BJ (cell line): Measurements from ENCODE around the gene STXBP2. TPM values are rescaled to one million over a fixed set of nuclear protein-coding genes. Genes with fewer than 3 reads are reported as not detected.

Source experiments
- CTCF ChIA-PET: fragments of 350-600 bp; formaldehyde crosslinking; extraction: SDS; loops from one replicate; lab custom pipeline; 2021; ENCODE audit warnings: antibody characterized with exemption, inconsistent platforms; lab: Yijun Ruan, JAX
- POLR2A ChIA-PET: fragments of 300-600 bp; sonication (Branson Sonifier 250); formaldehyde crosslinking; extraction: SDS; loops from one replicate; lab custom pipeline; 2021; ENCODE audit warnings: antibody characterized with exemption; lab: Charles Lee
- DNase-seq: peaks from one replicate; pipeline ENCODE4 v3.0.0-alpha.2; 2011; ENCODE audit warnings: low read depth
- H3K27me3 ChIP-seq: 2 replicates; pipeline ENCODE4 v1.6.0; 2011; ENCODE audit warnings: low read length; ENCODE audit not compliant: control insufficient read depth, insufficient read depth
- H3K36me3 ChIP-seq: 2 replicates; pipeline ENCODE4 v1.5.1; 2011; ENCODE audit warnings: low read length; ENCODE audit not compliant: control insufficient read depth, insufficient read depth
- H3K4me3 ChIP-seq: 2 replicates; pipeline ENCODE4 v1.5.1; 2011; ENCODE audit warnings: low read depth, mild to moderate bottlenecking, control low read depth, low read length
- polyA plus RNA-seq: library from polyadenylated mRNA; depleted of rRNA; stranded (reverse); fragments of >200 nt; gene quantifications from 2 replicates; pipeline ENCODE4 v1.2.3, GENCODE V29; 2011
- TF ChIP-seq, protein P1 (sequence below): IDR thresholded peaks from 2 replicates; pipeline ENCODE4 v1.5.1; 2011; ENCODE audit warnings: low read depth, mild to moderate bottlenecking, control low read depth, inconsistent platforms, low read length, moderate library complexity; ENCODE audit not compliant: insufficient read depth

STXBP2 gene
- polyA plus RNA-seq, 1 experiment = 39.4 TPM

DNA sequence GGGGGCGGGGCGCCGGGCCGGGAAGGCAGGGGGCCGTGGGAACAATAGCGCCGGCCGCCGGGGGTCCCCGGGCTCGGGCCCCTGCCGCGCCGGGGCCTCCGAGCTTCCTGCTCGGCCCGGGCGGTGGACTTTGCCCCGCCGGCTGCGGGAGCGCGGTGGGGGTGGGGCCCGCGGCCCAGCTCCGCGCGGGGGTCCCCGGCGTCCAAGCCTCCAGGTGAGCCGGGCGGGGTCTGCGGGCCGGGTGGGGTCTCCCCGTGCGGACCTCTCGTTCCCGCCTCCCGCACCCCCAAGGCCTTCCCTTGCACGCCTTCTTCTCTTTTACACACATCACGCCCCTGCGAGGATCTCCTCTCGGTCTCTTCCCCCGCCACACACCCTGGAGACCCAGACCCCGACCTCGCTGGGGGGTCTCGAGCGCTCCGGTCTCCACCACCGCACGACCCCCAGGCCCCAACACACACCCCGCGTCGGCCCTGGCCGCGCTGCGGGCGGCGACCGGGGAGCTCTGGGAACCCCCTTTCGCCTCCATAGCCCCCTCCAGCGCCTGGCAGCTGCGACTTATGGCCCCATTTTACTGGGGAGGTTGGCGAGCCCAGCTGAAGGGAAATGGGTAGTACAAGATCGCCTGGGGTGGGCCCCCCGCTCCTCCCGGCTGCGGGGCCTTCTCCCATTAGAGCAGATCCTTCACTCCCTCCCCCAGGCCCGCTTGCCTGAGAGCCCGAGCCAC lies 40.5 kb upstream of the STXBP2 start:
- no peak overlapping the region for H3K4me3 ChIP-seq
- TF ChIP-seq, protein P1, sequence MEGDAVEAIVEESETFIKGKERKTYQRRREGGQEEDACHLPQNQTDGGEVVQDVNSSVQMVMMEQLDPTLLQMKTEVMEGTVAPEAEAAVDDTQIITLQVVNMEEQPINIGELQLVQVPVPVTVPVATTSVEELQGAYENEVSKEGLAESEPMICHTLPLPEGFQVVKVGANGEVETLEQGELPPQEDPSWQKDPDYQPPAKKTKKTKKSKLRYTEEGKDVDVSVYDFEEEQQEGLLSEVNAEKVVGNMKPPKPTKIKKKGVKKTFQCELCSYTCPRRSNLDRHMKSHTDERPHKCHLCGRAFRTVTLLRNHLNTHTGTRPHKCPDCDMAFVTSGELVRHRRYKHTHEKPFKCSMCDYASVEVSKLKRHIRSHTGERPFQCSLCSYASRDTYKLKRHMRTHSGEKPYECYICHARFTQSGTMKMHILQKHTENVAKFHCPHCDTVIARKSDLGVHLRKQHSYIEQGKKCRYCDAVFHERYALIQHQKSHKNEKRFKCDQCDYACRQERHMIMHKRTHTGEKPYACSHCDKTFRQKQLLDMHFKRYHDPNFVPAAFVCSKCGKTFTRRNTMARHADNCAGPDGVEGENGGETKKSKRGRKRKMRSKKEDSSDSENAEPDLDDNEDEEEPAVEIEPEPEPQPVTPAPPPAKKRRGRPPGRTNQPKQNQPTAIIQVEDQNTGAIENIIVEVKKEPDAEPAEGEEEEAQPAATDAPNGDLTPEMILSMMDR = no peak
- CTCF ChIA-PET = interaction anchor here (1.2 kb wide), 1 partner anchor 203 kb away, joined by 4 read pairs; no protein-coding TSS in a partner anchor
- H3K36me3 ChIP-seq = no peaks in the 10 kb centered on the region
- POLR2A ChIA-PET = no interaction called here
- H3K27me3 ChIP-seq = peaks cover 13% of the 10 kb centered on the region
- DNase-seq = no peak

GRCh38 chr19:7597689-7598088 lies 39.2 kb upstream of the STXBP2 start:
- ChIA-PET POLR2A (no interaction called here), CTCF (interaction anchor here (0.6 to 1.2 kb wide), 3 partner anchors 14 to 202 kb away, joined by 3 to 4 read pairs (median 3); no protein-coding TSS in a partner anchor)
- no peaks in the 10 kb centered on the region for H3K36me3 ChIP-seq
- H3K4me3 ChIP-seq = no peak overlapping the region
- no peak for DNase-seq
- TF ChIP-seq, protein P1 = no peak
- H3K27me3 ChIP-seq = peaks cover 13% of the 10 kb centered on the region

DNA sequence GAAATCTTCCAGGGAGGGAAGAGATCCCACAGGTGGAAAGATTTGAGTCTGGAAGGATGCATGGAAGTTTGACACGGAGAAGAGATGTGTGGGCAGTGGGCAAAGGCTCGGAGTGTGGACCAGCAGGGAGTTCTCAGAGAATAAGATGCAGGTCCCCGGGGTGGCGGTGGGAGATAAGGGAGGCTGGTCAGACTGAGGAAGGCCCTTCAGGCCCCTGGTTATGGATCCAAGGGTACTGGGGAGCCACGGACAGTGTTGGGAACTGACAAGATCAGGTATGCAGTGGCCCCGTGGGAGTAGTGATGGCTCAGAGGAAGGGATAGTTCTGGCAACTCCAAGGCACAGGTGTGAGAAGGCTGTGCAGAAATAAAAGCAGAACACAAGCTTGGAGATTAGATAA lies 38.7 kb upstream of the STXBP2 start:
- POLR2A ChIA-PET = no interaction called here
- peaks cover 13% of the 10 kb centered on the region for H3K27me3 ChIP-seq
- TF ChIP-seq, protein P1 = no peak
- DNase-seq = no peak
- CTCF ChIA-PET = interaction anchor here (0.6 to 1.2 kb wide), 2 partner anchors 14 to 56 kb away, joined by 3 read pairs; no protein-coding TSS in a partner anchor
- H3K36me3 ChIP-seq = no peaks in the 10 kb centered on the region
- no peak overlapping the region for H3K4me3 ChIP-seq

DNA sequence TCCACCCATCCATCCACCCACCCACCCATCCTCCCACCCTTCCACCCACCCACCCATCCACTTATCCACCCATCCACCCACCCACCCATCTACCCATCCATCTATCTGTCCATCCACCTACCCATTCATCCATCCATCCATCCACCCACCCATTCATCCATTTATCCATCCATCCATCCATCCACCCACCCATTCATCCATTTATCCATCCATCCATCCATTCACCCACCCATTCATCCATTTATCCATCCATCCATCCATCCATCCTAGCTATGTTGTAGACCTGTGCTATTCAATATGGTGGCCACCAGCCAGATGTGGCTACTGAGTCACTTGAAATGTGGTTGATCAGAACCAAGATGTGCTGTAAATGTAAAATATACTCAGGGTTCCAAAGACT lies 36.2 kb upstream of the STXBP2 start:
- no peak for DNase-seq
- TF ChIP-seq, protein P1 = no peak
- peaks cover 10% of the 10 kb centered on the region for H3K27me3 ChIP-seq
- H3K4me3 ChIP-seq = no peak overlapping the region
- ChIA-PET CTCF (no interaction called here), POLR2A (no interaction called here)
- no peaks in the 10 kb centered on the region for H3K36me3 ChIP-seq

DNA sequence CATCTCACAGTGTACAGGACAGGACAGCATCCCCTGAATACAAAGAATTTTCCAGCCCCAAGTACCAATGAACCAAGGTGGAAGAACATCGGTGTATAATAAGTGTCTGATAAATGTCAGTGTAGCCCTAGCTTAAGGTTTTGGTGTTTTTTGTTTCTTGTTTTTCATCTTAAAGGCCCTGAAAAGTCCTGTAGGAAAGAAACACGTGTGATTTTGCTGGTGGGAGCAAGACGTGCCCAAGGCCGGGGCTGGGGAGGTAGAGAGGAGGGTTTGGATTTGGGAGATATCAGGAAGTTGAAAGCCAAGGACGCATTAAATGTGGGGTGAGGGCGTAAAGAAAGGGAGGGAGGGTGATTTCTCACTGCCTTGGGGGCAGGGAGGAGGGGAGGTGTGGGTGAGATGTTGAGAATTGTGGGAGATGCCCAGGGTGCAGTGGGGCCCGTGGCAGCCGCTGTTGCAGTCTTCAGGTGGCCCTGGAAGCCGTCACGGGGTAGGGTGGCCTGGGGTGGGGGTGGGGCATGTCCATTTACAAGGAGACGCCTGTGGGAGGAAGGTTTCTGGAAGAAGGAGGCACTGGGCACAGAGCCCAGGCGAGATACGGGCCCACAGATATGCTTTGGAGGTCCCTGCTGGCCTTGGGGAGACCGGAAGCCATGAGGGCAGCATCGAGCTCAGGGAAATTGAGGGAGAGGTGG lies 34.5 kb upstream of the STXBP2 start:
- Histone ChIP-seq H3K27me3 (peaks cover 3% of the 10 kb centered on the region), H3K36me3 (no peaks in the 10 kb centered on the region), H3K4me3 (no peak overlapping the region)
- CTCF ChIA-PET = no interaction called here
- DNase-seq = no peak
- TF ChIP-seq, protein P1 = no peak
- POLR2A ChIA-PET = interaction anchor here (0.6 kb wide), 1 partner anchor 404 kb away, joined by 6 read pairs; no protein-coding TSS in a partner anchor
